ENCODE data around the gene CALR3. TPM values are rescaled to one million over a fixed set of nuclear protein-coding genes. Genes with fewer than 3 reads are reported as not detected.

The CALR3 gene
- total and polyA plus RNA-seq, 2 of the 8 experiments (the other 6 are each of a cell fraction or from before 2014, with no cell fraction given) = 0.11 to 0.32 TPM

GRCh38 chr19:16506961-16507360 lies 11.0 kb upstream of the CALR3 start (continued):
- TF ChIP-seq CHD7 (IDR thresholded peaks at IDR 0.05; ENCODE audit: insufficient replicate concordance, low read length) (no peak), SAP30 (IDR thresholded peaks at IDR 0.05; ENCODE audit: insufficient read depth, insufficient replicate concordance, low read length) (no peak), FOSL1 (IDR thresholded peaks at IDR 0.05; ENCODE audit: insufficient read depth, low read depth, low read length) (no peak), CHD1 (IDR thresholded peaks at IDR 0.05; ENCODE audit: low read depth, low read length) (no peak), SUZ12 (IDR thresholded peaks at IDR 0.05; ENCODE audit: low read length) (no peak), KDM5A (IDR thresholded peaks at IDR 0.05; ENCODE audit: low read length) (no peak), ZNF274 (IDR thresholded peaks at IDR 0.05; ENCODE audit: borderline replicate concordance, extremely low read depth, low read length) (no peak), CBX8 (IDR thresholded peaks at IDR 0.05; ENCODE audit: borderline replicate concordance, low read depth, low read length) (no peak), PHF8 (conservative IDR thresholded peaks at IDR 0.05; ENCODE audit: low read depth, low read length) (no peak), NANOG (IDR thresholded peaks at IDR 0.05; ENCODE audit: insufficient read depth, low read depth, low read length, poor library complexity, severe bottlenecking) (no peak), JUN (IDR thresholded peaks at IDR 0.05; ENCODE audit: low read depth, low read length) (no peak), BCL11A (IDR thresholded peaks at IDR 0.05; ENCODE audit: low read depth in 2 of 2, low read length in 2 of 2) (no peak)

Data from H1 (cell line).